ENCODE results near the gene SMYD3. TPM values are rescaled to one million over a fixed set of nuclear protein-coding genes. Genes with fewer than 3 reads are reported as not detected.

The SMYD3 gene
- total and polyA plus RNA-seq, 2 of the 4 experiments (the other 2 are of a cell fraction): 26.5 to 37.6 TPM

GRCh38 chr1:246258250-246258649 is 248.8 kb downstream of the SMYD3 start:
- Histone ChIP-seq H3K4ac (ENCODE audit: low read depth, low read length) (no peak overlapping the region), H3K14ac (replicated peaks; ENCODE audit: low read depth, low read length) (no peak overlapping the region), H2AK5ac (ENCODE audit: low read depth, low read length) (no peak overlapping the region), H3K36me3 (ENCODE audit: control insufficient read depth, insufficient read depth, low read length) (no peaks in the 10 kb centered on the region), H3K9ac (ENCODE audit: low read depth, low read length) (no peak overlapping the region), H3K9me1 (ENCODE audit: insufficient read depth, low read length) (no peaks in the 10 kb centered on the region), H4K5ac (ENCODE audit: low read depth, low read length) (no peak overlapping the region), H2BK5ac (ENCODE audit: low read depth, low read length, poor library complexity, severe bottlenecking) (no peak overlapping the region), H2AFZ (replicated peaks; ENCODE audit: low read length, poor library complexity) (no peak overlapping the region), H3K4me1 (ENCODE audit: control insufficient read depth, insufficient read depth, low read length) (no peaks in the 10 kb centered on the region), H4K20me1 (ENCODE audit: insufficient read depth, low read length) (no peaks in the 10 kb centered on the region), H2BK15ac (ENCODE audit: low read depth, low read length) (no peak overlapping the region), H3K27ac (ENCODE audit: insufficient read depth, low read length) (no peak overlapping the region), H3K79me1 (ENCODE audit: low read depth in 1 of 2, low read length in 2 of 2) (no peaks in the 10 kb centered on the region), H4K8ac (ENCODE audit: low read depth in 2 of 2, low read length in 2 of 2) (no peak overlapping the region), H4K91ac (ENCODE audit: insufficient read depth, low read depth, low read length) (no peak overlapping the region), H3K56ac (ENCODE audit: extremely low read depth, insufficient read depth, low read length) (no peak overlapping the region), H2BK120ac (ENCODE audit: low read depth, low read length) (no peak overlapping the region), H3K4me2 (ENCODE audit: low read depth, low read length) (no peak overlapping the region), H2BK20ac (ENCODE audit: low read depth, low read length) (no peak overlapping the region), H3K18ac (ENCODE audit: low read depth, low read length) (no peak overlapping the region), H3K27me3 (ENCODE audit: control insufficient read depth, insufficient read depth, low read length) (no peaks in the 10 kb centered on the region), H3K23ac (ENCODE audit: low read depth, low read length) (no peak overlapping the region), H3K4me3 (ENCODE audit: insufficient read depth, low read depth, low read length) (no peak overlapping the region), H2AK9ac (replicated peaks; ENCODE audit: low read depth, low read length, poor library complexity) (no peak overlapping the region), H3K9me3 (ENCODE audit: control insufficient read depth, insufficient read depth, low read length) (peaks cover 2% of the 10 kb centered on the region; the same call in 1 of the 2 replicates)
- WGBS, 2 experiments (ENCODE audit: extremely low coverage in 2 of 2, insufficient read length in 1 of 2): no CpG with 5 or more reads among the region's 4 CpGs
- POLR2A ChIA-PET (ENCODE audit: unreplicated experiment): no interaction called here
- DNase-seq (no peak), ATAC-seq (ENCODE audit: low read depth) (no peak)
- dilution Hi-C loops (cut with HindIII; ENCODE audit: low sequenced_read_pairs, unreplicated experiment) (no loop called here), in situ Hi-C loops (cut with MboI; ENCODE audit: low sequenced_read_pairs) (no loop called here), intact Hi-C loops (cut with micrococcal nuclease) (no loop called here)
- no TSS peak for BruUV-seq (replicated peaks)
- CTCF ChIA-PET: interaction anchor here (1.1 kb wide), 1 partner anchor 12 kb away, joined by 6 read pairs; no protein-coding TSS in a partner anchor
- TF ChIP-seq MAZ (IDR thresholded peaks at IDR 0.05; ENCODE audit: borderline replicate concordance, low read depth, low read length) (no peak), POLR2A (IDR thresholded peaks at IDR 0.05; ENCODE audit: low read depth, low read length) (no peak), CTCF (conservative IDR thresholded peaks at IDR 0.05; ENCODE audit: low read depth, low read length) (no peak), FOS (IDR thresholded peaks at IDR 0.05; ENCODE audit: low read depth, low read length) (no peak), RAD21 (IDR thresholded peaks at IDR 0.05; ENCODE audit: low read length) (no peak), MXI1 (IDR thresholded peaks at IDR 0.05; ENCODE audit: borderline replicate concordance, low read depth, low read length) (no peak), SMC3 (IDR thresholded peaks at IDR 0.05; ENCODE audit: low read depth, low read length) (no peak), RCOR1 (IDR thresholded peaks at IDR 0.05; ENCODE audit: insufficient replicate concordance, low read length) (no peak), BHLHE40 (IDR thresholded peaks at IDR 0.05; ENCODE audit: low read depth, low read length) (no peak), RFX5 (IDR thresholded peaks at IDR 0.05; ENCODE audit: low read depth, low read length) (no peak), CHD1 (IDR thresholded peaks at IDR 0.05; ENCODE audit: low read depth, low read length) (no peak), MAFK (IDR thresholded peaks at IDR 0.05; ENCODE audit: low read depth, low read length) (no peak), CEBPB (IDR thresholded peaks at IDR 0.05; ENCODE audit: low read depth, low read length) (no peak)
- TF ChIP-seq, protein P1, sequence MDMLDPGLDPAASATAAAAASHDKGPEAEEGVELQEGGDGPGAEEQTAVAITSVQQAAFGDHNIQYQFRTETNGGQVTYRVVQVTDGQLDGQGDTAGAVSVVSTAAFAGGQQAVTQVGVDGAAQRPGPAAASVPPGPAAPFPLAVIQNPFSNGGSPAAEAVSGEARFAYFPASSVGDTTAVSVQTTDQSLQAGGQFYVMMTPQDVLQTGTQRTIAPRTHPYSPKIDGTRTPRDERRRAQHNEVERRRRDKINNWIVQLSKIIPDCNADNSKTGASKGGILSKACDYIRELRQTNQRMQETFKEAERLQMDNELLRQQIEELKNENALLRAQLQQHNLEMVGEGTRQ (IDR thresholded peaks at IDR 0.05; ENCODE audit: low read depth, low read length): no peak
